ENCODE results near the gene SEC23B.

- TF ChIP-seq CTCF (conservative IDR thresholded peaks at IDR 0.05) (no peak), ZFX (IDR thresholded peaks at IDR 0.05) (no peak)
Measured at GRCh38 chr20:18511571-18511970, 3.8 kb downstream of the SEC23B start.
